Measurements from ENCODE around the gene CYP4F8.

CYP4F8 gene

GRCh38 chr19:15636026-15636425, 21.0 kb downstream of the CYP4F8 start:
- in situ Hi-C loops (cut with HindIII; ENCODE audit: low sequenced_read_pairs): no loop called here
- no peak for TF ChIP-seq CTCF (IDR thresholded peaks at IDR 0.05; ENCODE audit: low read depth, low read length, missing control alignments)
- H3K4me3 ChIP-seq (ENCODE audit: low read depth, low read length): no peak overlapping the region
- DNase-seq (ENCODE audit: low read depth): no peak

DNA sequence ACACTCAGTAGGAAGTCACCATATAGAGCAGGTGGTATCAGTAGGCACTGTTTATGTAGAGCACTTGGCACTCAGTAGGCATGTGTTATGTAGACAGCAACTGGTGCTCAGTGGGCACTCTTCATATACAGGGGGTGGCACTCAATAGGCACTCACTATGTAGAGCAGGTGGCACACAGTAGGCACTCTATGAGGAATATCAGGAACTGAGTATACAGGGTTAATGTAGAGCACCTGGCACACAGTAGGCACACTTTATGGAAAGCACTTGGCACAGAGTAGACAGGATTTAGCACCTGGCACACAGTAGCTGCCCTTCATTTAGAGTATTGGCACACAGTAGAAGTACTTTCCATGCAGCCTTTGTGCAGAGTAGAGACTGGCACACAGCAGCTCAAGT, 24.6 kb downstream of the CYP4F8 start:
- no peak for TF ChIP-seq CTCF (IDR thresholded peaks at IDR 0.05; ENCODE audit: low read depth, low read length, missing control alignments)
- H3K4me3 ChIP-seq (ENCODE audit: low read depth, low read length): no peak overlapping the region
- in situ Hi-C loops (cut with HindIII; ENCODE audit: low sequenced_read_pairs): no loop called here
- DNase-seq (ENCODE audit: low read depth): no peak

DNA sequence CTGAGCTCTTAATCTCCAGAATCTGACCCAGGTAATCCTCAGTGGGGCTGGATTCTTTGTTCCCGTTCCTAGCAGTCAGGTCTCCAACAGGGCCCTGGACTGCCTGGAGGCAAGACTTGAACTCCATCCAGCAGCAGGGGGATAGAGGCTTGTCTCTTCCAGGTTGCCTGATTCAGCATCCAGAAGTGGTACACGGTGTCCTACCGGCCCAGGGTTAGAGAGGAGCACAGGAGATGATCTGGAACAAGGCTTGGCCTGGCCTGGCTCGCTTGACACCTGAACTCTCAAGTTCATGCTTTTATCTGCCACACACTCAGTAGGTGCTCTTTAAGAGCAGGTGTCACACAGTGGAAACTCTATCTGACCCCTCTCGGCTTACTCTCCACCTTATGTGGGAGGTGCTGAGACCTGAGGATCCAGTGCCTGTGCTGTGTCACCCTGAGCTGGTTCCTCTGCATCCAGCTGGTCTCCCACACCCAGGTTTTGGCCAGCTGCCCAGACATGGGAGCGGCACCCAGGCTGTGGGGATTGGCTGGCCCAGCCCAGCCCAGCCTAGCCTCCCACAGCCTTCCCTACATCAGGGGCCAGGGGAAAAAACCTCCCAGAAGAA, 25.4 kb downstream of the CYP4F8 start, which contains the start of gene CYP4F3:
Gene CYP4F3 (plus strand): TSS at position 604 of the 610 bp plus-strand sequence. CDS start 519 bp downstream, outside the sequence.
- in situ Hi-C loops (cut with HindIII; ENCODE audit: low sequenced_read_pairs): loop anchor here (5.0 kb wide), 1 partner anchor 252 kb away; no protein-coding TSS in a partner anchor
- H3K4me3 ChIP-seq (ENCODE audit: low read depth, low read length): no peak within 1 kb of the TSS
- no peak for TF ChIP-seq CTCF (IDR thresholded peaks at IDR 0.05; ENCODE audit: low read depth, low read length, missing control alignments)

DNA sequence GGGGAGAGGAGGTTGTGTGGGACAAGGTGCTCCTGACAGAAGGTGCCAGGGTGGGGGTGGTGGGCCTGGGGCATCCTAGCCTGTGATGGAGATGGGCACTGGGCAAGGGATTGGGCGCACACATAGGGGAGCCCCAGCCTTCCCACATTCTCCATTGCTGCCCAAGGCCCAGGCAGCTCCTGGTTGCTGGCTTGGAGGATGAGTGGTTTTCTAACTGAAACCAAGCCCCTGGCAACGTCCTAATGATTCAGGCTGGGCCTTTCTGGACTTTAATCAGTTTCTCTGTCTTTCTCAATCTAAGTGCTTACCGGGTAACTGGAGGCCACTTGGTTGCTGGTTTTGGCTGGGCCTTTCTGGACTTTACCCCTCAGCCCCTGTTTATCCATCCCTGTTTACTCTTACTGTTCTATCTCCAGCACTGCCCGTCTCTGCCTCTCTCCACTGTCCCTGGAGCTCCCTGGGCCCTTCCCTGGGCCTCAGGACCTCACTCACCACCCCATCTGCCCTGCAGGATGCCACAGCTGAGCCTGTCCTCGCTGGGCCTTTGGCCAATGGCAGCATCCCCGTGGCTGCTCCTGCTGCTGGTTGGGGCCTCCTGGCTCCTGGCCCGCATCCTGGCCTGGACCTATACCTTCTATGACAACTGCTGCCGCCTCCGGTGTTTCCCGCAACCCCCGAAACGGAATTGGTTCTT, 26.0 kb downstream of the CYP4F8 start:
- no peak for DNase-seq (ENCODE audit: low read depth)
- TF ChIP-seq CTCF (IDR thresholded peaks at IDR 0.05; ENCODE audit: low read depth, low read length, missing control alignments): no peak
- in situ Hi-C loops (cut with HindIII; ENCODE audit: low sequenced_read_pairs): loop anchor here (5.0 kb wide), 1 partner anchor 251 kb away; no protein-coding TSS in a partner anchor

More for the DNA sequence above, 25.4 kb downstream of the CYP4F8 start, which contains the start of gene CYP4F3:
- no peak for DNase-seq (ENCODE audit: low read depth)

GRCh38 chr19:15641901-15642491, 27.0 kb downstream of the CYP4F8 start:
- in situ Hi-C loops (cut with HindIII; ENCODE audit: low sequenced_read_pairs): loop anchor here (5.0 kb wide), 1 partner anchor 250 kb away; no protein-coding TSS in a partner anchor
- no peak for TF ChIP-seq CTCF (IDR thresholded peaks at IDR 0.05; ENCODE audit: low read depth, low read length, missing control alignments)
- H3K4me3 ChIP-seq (ENCODE audit: low read depth, low read length): no peak overlapping the region
- DNase-seq (ENCODE audit: low read depth): no peak

More for the DNA sequence above, 26.0 kb downstream of the CYP4F8 start:
- no peak overlapping the region for H3K4me3 ChIP-seq (ENCODE audit: low read depth, low read length)

GRCh38 chr19:15642807-15643206, 27.8 kb downstream of the CYP4F8 start:
- no peak overlapping the region for H3K4me3 ChIP-seq (ENCODE audit: low read depth, low read length)
- no peak for DNase-seq (ENCODE audit: low read depth)
- in situ Hi-C loops (cut with HindIII; ENCODE audit: low sequenced_read_pairs): loop anchor here (5.0 kb wide), 1 partner anchor 249 kb away; no protein-coding TSS in a partner anchor
- no peak for TF ChIP-seq CTCF (IDR thresholded peaks at IDR 0.05; ENCODE audit: low read depth, low read length, missing control alignments)
